HCT116 (cell line): ENCODE results near the gene CALCB. TPM values are rescaled to one million over a fixed set of nuclear protein-coding genes. Genes with fewer than 3 reads are reported as not detected.

ENCODE experiments used
- ATAC-seq: fragments of 200-7000 bp; cut with Tn5 transposase; 2 replicates; pipeline ENCODE4 v1.9.1; 2020; ENCODE audit warnings: mild to moderate bottlenecking, moderate library complexity
- BruUV-seq: library from RNA; stranded (reverse); fragments of 400-500 nt; replicated peaks from 2 replicates; lab custom pipeline; 2021; lab: Mats Ljungman, UMichigan
- CTCF ChIA-PET: fragments of 300-600 bp; sonication (Branson Sonifier 250); formaldehyde crosslinking; loops from one replicate; lab custom pipeline; 2021; ENCODE audit warnings: antibody characterized with exemption; lab: Charles Lee
- POLR2A ChIA-PET: fragments of 300-600, 350-600 bp; sonication (Branson Sonifier 250); formaldehyde crosslinking; loops from one replicate; lab custom pipeline; 2021; ENCODE audit warnings: antibody characterized with exemption; lab: Charles Lee
- RAD21 ChIA-PET, 2 experiments: fragments of 300-600 bp; sonication (Branson Sonifier 250); formaldehyde crosslinking; loops; one replicate each; lab custom pipeline; 2023; ENCODE audit warnings: low total read pairs in 2 of 2; ENCODE audit not compliant: uncharacterized antibody in 2 of 2, unreplicated experiment in 2 of 2, low non-redundant PET in 1 of 2; lab: Charles Lee
- DNase-seq: peaks from one replicate; pipeline ENCODE4 v3.0.0-alpha.2; 2010; ENCODE audit warnings: low read depth, low spot score
- H2AFZ ChIP-seq: fragments of 200-600 bp; shearing (Covaris generic), sonication (generic); 2 replicates; pipeline ENCODE4 v1.6.1; 2017; ENCODE audit warnings: low read depth, mixed run types, mixed read lengths, antibody characterized with exemption, low read length; ENCODE audit not compliant: poor library complexity, severe bottlenecking
- H3K27ac ChIP-seq: 2 replicates; pipeline ENCODE4 v1.5.1; 2012; ENCODE audit warnings: low read depth, low read length
- H3K27me3 ChIP-seq: fragments of 200-600 bp; sonication (generic); 2 replicates; pipeline ENCODE4 v1.6.1; 2016; ENCODE audit warnings: mixed run types, low read length, mixed read lengths; ENCODE audit not compliant: insufficient read depth
- H3K36me3 ChIP-seq, 2 experiments: fragments of 200-500 bp in 1 of 2; fragments of 200-600 bp in 1 of 2; sonication (Bioruptor generic) in 1 of 2; sonication (generic) in 1 of 2; 2 replicates each; pipeline versions ENCODE4 v1.5.1 to v1.6.1; 2014 to 2016; ENCODE audit warnings: low read length in 2 of 2, inconsistent platforms in 1 of 2, mixed read lengths in 1 of 2, mixed run types in 1 of 2; ENCODE audit not compliant: insufficient read depth in 2 of 2, control insufficient read depth in 1 of 2
- H3K4me1 ChIP-seq, 2 experiments: fragments of 200-600 bp in 1 of 2; sonication (generic) in 1 of 2; 2 replicates each; pipeline versions ENCODE4 v1.5.1 to v1.6.1; 2012 to 2017; ENCODE audit warnings: low read length in 2 of 2, inconsistent platforms in 1 of 2, mild to moderate bottlenecking in 1 of 2, mixed read lengths in 1 of 2, mixed run types in 1 of 2, moderate library complexity in 1 of 2; ENCODE audit not compliant: insufficient read depth in 2 of 2, control insufficient read depth in 1 of 2
- H3K4me2 ChIP-seq: fragments of 200-600 bp; sonication (generic); 2 replicates; pipeline ENCODE4 v1.6.1; 2017; ENCODE audit warnings: mixed run types, low read length, mixed read lengths
- H3K4me3 ChIP-seq, 2 experiments: fragments of 200-600 bp in 1 of 2; sonication (generic) in 1 of 2; replicated peaks in 1 of 2; 2 replicates each; pipeline ENCODE4 v1.5.1; 2011 to 2016; ENCODE audit warnings: low read length in 2 of 2, control low read depth in 1 of 2, low read depth in 1 of 2, mild to moderate bottlenecking in 1 of 2, mixed read lengths in 1 of 2, mixed run types in 1 of 2
- H3K79me2 ChIP-seq: fragments of 200-600 bp; sonication (generic); 2 replicates; pipeline ENCODE4 v1.6.1; 2017; ENCODE audit warnings: mild to moderate bottlenecking, mixed run types, low read length, moderate library complexity, mixed read lengths; ENCODE audit not compliant: insufficient read depth
- H3K9ac ChIP-seq: fragments of 200-600 bp; sonication (generic); 2 replicates; pipeline ENCODE4 v1.6.1; 2016; ENCODE audit warnings: low read length, mixed read lengths
- H3K9me2 ChIP-seq: fragments of 200-600 bp; sonication (generic), shearing (Covaris generic); 2 replicates; pipeline ENCODE4 v1.6.1; 2017; ENCODE audit warnings: mixed run types, mild to moderate bottlenecking, moderate library complexity; ENCODE audit not compliant: insufficient read depth
- H3K9me3 ChIP-seq, 2 experiments: fragments of 200-500 bp in 1 of 2; fragments of 200-600 bp in 1 of 2; sonication (Bioruptor generic) in 1 of 2; sonication (generic) in 1 of 2; 2 replicates each; pipeline ENCODE4 v1.6.1; 2014 to 2017; ENCODE audit warnings: low read length in 2 of 2, mixed read lengths in 2 of 2, inconsistent platforms in 1 of 2, low read depth in 1 of 2, mild to moderate bottlenecking in 1 of 2, mixed run types in 1 of 2, moderate library complexity in 1 of 2; ENCODE audit not compliant: control insufficient read depth in 1 of 2, insufficient read depth in 1 of 2
- H4K20me1 ChIP-seq: fragments of 200-600 bp; sonication (generic), shearing (Covaris generic); 2 replicates; pipeline ENCODE4 v1.6.1; 2017; ENCODE audit warnings: mixed run types, mild to moderate bottlenecking, moderate library complexity; ENCODE audit not compliant: insufficient read depth
- CBX3 ChIP-seq: IDR thresholded peaks from 2 replicates; pipeline ENCODE4 v1.6.1; 2012; ENCODE audit warnings: low read depth
- ELF1 ChIP-seq: IDR thresholded peaks from 2 replicates; pipeline ENCODE4 v1.6.1; 2012; ENCODE audit warnings: low read depth, borderline replicate concordance
- JUND ChIP-seq: IDR thresholded peaks from 2 replicates; pipeline ENCODE4 v1.6.1; 2012
- MAX ChIP-seq: IDR thresholded peaks from 2 replicates; pipeline ENCODE4 v1.6.1; 2012
- RAD21 ChIP-seq: IDR thresholded peaks from 2 replicates; pipeline ENCODE4 v1.6.1; 2012; ENCODE audit warnings: low read depth, mild to moderate bottlenecking
- SRF ChIP-seq: IDR thresholded peaks from 2 replicates; pipeline ENCODE4 v1.6.1; 2012; ENCODE audit warnings: low read depth
- YY1 ChIP-seq: IDR thresholded peaks from 2 replicates; pipeline ENCODE4 v1.6.1; 2011; ENCODE audit warnings: low read length, low read depth, moderate library complexity, mild to moderate bottlenecking; ENCODE audit not compliant: insufficient replicate concordance; ENCODE audit errors: extremely low read depth
- intact Hi-C: fragments of 100-400 bp; cut with micrococcal nuclease; formaldehyde crosslinking; loops from 2 replicates; pipeline ENCODE4 v1.10.0; 2022
- total RNA-seq: library from RNA; stranded (reverse); gene quantifications from one replicate; pipeline ENCODE4 v1.2.1, GENCODE V29; 2021; ENCODE audit not compliant: unreplicated experiment
- TF ChIP-seq, protein P1 (sequence below), 3 experiments: fragments of 200-600 bp in 1 of 3; sonication (generic) in 1 of 3; IDR thresholded peaks in 2 of 3; conservative IDR thresholded peaks in 1 of 3; 2 replicates each; pipeline ENCODE4 v1.5.1; 2012 to 2017; ENCODE audit warnings: low read depth in 2 of 3, low read length in 2 of 3, antibody characterized with exemption in 1 of 3, borderline replicate concordance in 1 of 3, control low read depth in 1 of 3, mild to moderate bottlenecking in 1 of 3, mixed read lengths in 1 of 3, mixed run types in 1 of 3, moderate library complexity in 1 of 3; ENCODE audit not compliant: insufficient read depth in 1 of 3

CALCB gene
- total RNA-seq, 1 experiment from 2014 or later, result 0.22 TPM

GRCh38 chr11:15117751-15118150 lies 44.4 kb downstream of the CALCB start:
- ChIA-PET CTCF (interaction anchor here (1.2 to 1.5 kb wide), 2 partner anchors 16 to 42 kb away, joined by 3 to 4 read pairs; no protein-coding TSS in a partner anchor), POLR2A (interaction anchor here (1.0 kb wide), 1 partner anchor 8 kb away, joined by 3 read pairs; no protein-coding TSS in a partner anchor), RAD21 (no interaction called here)
- no TSS peak for BruUV-seq
- Histone ChIP-seq H3K9me2 (no peaks in the 10 kb centered on the region), H3K4me3 (no peak overlapping the region), H3K36me3 (no peaks in the 10 kb centered on the region), H3K27me3 (no peaks in the 10 kb centered on the region), H3K79me2 (no peaks in the 10 kb centered on the region), H3K27ac (no peak overlapping the region), H3K9ac (no peak overlapping the region), H4K20me1 (no peaks in the 10 kb centered on the region), H3K9me3 (no peaks in the 10 kb centered on the region), H3K4me1 (no peaks in the 10 kb centered on the region), H3K4me2 (no peak overlapping the region), H2AFZ (no peak overlapping the region)
- TF ChIP-seq CBX3 (no peak), SRF (no peak)
- DNase-seq (no peak), ATAC-seq (no peak)
- intact Hi-C loops, result no loop called here

DNA sequence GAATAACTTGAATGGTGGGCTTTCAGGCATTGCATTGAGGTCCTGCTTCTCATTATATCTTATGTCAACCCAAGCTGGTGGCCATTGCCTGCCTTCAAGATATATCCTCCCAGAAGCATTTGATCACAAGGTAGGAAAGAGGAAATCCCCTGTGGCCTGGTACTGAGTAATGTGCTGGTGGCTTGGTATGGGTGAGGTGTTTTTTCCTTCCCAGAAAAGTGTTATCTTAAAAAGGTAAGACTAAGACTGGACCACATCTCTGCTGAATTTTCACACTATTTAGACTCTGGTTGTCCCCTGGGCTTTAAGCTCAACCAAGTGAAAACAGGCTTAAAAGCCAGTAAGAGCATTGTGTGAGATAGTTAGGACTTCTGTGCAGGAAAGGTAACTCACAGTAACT lies 45.0 kb downstream of the CALCB start:
- Histone ChIP-seq H3K9ac (no peak overlapping the region), H3K27me3 (no peaks in the 10 kb centered on the region), H2AFZ (no peak overlapping the region), H3K4me2 (no peak overlapping the region), H3K9me3 (no peaks in the 10 kb centered on the region), H3K4me1 (peaks cover 0 to 2% of the 10 kb centered on the region in 2 experiments; a peak in 1 of 4 replicates), H3K79me2 (no peaks in the 10 kb centered on the region), H4K20me1 (no peaks in the 10 kb centered on the region), H3K27ac (no peak overlapping the region), H3K36me3 (no peaks in the 10 kb centered on the region), H3K9me2 (no peaks in the 10 kb centered on the region), H3K4me3 (no peak overlapping the region)
- intact Hi-C loops, result no loop called here
- no TSS peak for BruUV-seq
- RAD21 ChIA-PET, result no interaction called here
- DNase-seq, result no peak
- ATAC-seq, result no peak
- CTCF ChIA-PET, result interaction anchor here (1.2 to 1.5 kb wide), 2 partner anchors 17 to 41 kb away, joined by 3 to 4 read pairs; no protein-coding TSS in a partner anchor
- TF ChIP-seq RAD21 (no peak), CBX3 (no peak), ELF1 (no peak), MAX (no peak), JUND (no peak), YY1 (no peak)
- TF ChIP-seq, protein P1, sequence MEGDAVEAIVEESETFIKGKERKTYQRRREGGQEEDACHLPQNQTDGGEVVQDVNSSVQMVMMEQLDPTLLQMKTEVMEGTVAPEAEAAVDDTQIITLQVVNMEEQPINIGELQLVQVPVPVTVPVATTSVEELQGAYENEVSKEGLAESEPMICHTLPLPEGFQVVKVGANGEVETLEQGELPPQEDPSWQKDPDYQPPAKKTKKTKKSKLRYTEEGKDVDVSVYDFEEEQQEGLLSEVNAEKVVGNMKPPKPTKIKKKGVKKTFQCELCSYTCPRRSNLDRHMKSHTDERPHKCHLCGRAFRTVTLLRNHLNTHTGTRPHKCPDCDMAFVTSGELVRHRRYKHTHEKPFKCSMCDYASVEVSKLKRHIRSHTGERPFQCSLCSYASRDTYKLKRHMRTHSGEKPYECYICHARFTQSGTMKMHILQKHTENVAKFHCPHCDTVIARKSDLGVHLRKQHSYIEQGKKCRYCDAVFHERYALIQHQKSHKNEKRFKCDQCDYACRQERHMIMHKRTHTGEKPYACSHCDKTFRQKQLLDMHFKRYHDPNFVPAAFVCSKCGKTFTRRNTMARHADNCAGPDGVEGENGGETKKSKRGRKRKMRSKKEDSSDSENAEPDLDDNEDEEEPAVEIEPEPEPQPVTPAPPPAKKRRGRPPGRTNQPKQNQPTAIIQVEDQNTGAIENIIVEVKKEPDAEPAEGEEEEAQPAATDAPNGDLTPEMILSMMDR (IDR thresholded peaks at IDR 0.05 in 2 of 3, conservative IDR thresholded peaks at IDR 0.05 in 1 of 3; ENCODE audit: borderline replicate concordance in 1 of 3, insufficient read depth in 1 of 3, low read depth in 2 of 3, low read length in 2 of 3), result no peak
- POLR2A ChIA-PET, result no interaction called here
